Measurements from ENCODE around the gene CHI3L2. TPM values are rescaled to one million over a fixed set of nuclear protein-coding genes. Genes with fewer than 3 reads are reported as not detected.

The CHI3L2 gene
- total and polyA plus RNA-seq, 2 of the 13 experiments (the other 11 are each of a cell fraction or from before 2014, with no cell fraction given), result 0.46 to 1.7 TPM

DNA sequence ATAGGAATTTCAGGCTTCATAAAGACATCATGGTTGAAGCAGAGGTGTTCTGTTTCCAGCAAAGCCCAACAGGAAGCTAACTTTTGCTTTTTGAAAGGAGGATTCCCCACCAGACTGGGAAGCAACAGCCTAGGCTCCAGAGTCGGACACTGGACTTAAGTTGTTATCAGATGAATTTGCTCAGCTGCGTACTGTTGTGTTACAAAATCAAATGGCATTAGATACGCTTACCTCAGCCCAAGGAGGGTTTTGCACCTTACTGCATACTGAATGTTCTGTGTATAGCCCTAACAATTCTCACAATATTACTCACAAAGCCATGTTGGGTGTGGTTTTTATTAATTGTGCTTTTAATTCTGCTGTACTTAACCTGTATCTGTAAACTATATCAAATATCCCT, 62.6 kb downstream of the CHI3L2 start:
- Histone ChIP-seq H3K4me1 (ENCODE audit: insufficient read depth, low read length) (peaks cover 22% of the 10 kb centered on the region), H3K36me3 (replicated peaks in 1 of 2; ENCODE audit: control insufficient read depth in 1 of 2, insufficient read depth in 2 of 2, low read length in 2 of 2) (no peaks in the 10 kb centered on the region), H2AFZ (ENCODE audit: low read length) (no peak overlapping the region), H3K4me2 (ENCODE audit: low read depth, low read length) (no peak overlapping the region), H3K4me3 (replicated peaks in 1 of 3; ENCODE audit: insufficient read depth in 1 of 3, low read depth in 2 of 3, low read length in 3 of 3) (no peak overlapping the region), H3K9me3 (ENCODE audit: low read length) (no peaks in the 10 kb centered on the region), H3K79me2 (ENCODE audit: insufficient read depth, low read length) (no peaks in the 10 kb centered on the region), H3K9ac (ENCODE audit: insufficient read depth, low read depth, low read length) (no peak overlapping the region), H3K27me3 (ENCODE audit: control insufficient read depth in 1 of 2, insufficient read depth in 2 of 2, low read length in 2 of 2) (peaks cover 0 to 2% of the 10 kb centered on the region in 2 experiments; a peak in 1 of 5 replicates), H4K20me1 (ENCODE audit: insufficient read depth, low read length) (no peaks in the 10 kb centered on the region), H3K27ac (ENCODE audit: extremely low read length, insufficient read depth, low read length) (no peak overlapping the region)
- ATAC-seq (no peak), FAIRE-seq (no peak), DNase-seq (ENCODE audit: low spot score) (no peak)
- TF ChIP-seq, protein P1, sequence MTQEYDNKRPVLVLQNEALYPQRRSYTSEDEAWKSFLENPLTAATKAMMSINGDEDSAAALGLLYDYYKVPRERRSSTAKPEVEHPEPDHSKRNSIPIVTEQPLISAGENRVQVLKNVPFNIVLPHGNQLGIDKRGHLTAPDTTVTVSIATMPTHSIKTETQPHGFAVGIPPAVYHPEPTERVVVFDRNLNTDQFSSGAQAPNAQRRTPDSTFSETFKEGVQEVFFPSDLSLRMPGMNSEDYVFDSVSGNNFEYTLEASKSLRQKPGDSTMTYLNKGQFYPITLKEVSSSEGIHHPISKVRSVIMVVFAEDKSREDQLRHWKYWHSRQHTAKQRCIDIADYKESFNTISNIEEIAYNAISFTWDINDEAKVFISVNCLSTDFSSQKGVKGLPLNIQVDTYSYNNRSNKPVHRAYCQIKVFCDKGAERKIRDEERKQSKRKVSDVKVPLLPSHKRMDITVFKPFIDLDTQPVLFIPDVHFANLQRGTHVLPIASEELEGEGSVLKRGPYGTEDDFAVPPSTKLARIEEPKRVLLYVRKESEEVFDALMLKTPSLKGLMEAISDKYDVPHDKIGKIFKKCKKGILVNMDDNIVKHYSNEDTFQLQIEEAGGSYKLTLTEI (CRISPR knock-in tag; conservative IDR thresholded peaks at IDR 0.05), result no peak
- TF ChIP-seq ZNF558 (CRISPR knock-in tag; IDR thresholded peaks at IDR 0.05; ENCODE audit: borderline replicate concordance) (no peak), ZBTB8A (CRISPR knock-in tag; IDR thresholded peaks at IDR 0.05; ENCODE audit: borderline replicate concordance, low read depth) (no peak), EED (CRISPR knock-in tag; IDR thresholded peaks at IDR 0.05) (no peak), ZNF615 (CRISPR knock-in tag; IDR thresholded peaks at IDR 0.05; ENCODE audit: borderline replicate concordance) (no peak), SP5 (CRISPR knock-in tag; IDR thresholded peaks at IDR 0.05; ENCODE audit: borderline replicate concordance, low read depth) (no peak)
- CTCF ChIA-PET (ENCODE audit: low intra/inter-chr PET ratio, low total read pairs), result no interaction called here
- POLR2A ChIA-PET, result no interaction called here
- WGBS (ENCODE audit: low lambda C conversion rate), result 33% methylated on average over 2 of the region's 3 CpGs
- intact Hi-C loops (cut with micrococcal nuclease; ENCODE audit: unreplicated experiment) (no loop called here), in situ Hi-C loops (cut with HindIII; ENCODE audit: extremely low pct_ligation_motif_present, low pct_unique_long_range_greater_than_20kb) (no loop called here)
- BruUV-seq (replicated peaks), result no TSS peak

DNA sequence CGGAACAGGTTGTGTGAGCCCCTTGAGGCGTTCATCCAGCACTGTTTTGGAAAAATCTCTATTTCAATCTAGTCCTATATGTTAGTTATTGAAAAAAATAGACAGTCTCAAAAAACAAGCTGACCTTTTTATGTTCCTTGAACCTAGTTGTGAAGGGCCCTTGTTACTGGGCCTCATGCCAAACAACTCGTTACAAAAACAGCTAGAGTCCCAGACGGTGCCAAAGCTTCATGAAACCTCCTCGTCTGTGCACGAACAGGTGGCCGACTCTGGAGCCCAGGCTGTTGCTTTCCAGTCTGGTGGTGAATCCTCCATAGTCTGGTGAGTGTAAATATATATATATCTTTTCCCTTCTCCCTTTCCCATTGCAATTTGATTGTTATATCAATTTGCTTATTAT, 63.1 kb downstream of the CHI3L2 start, which contains the start of gene CHIA:
CHIA (plus strand) TSS at position 222 of the 400 bp plus-strand sequence. CDS start 19,617 bp downstream, outside the sequence.
- in situ Hi-C loops (cut with HindIII; ENCODE audit: extremely low pct_ligation_motif_present, low pct_unique_long_range_greater_than_20kb) (no loop called here), intact Hi-C loops (cut with micrococcal nuclease; ENCODE audit: unreplicated experiment) (no loop called here)
- no peak for ATAC-seq
- CTCF ChIA-PET (ENCODE audit: low intra/inter-chr PET ratio, low total read pairs), result no interaction called here
- Histone ChIP-seq H4K20me1 (ENCODE audit: insufficient read depth, low read length) (no peaks in the 10 kb centered on the region), H3K79me2 (ENCODE audit: insufficient read depth, low read length) (no peaks in the 10 kb centered on the region), H3K4me1 (ENCODE audit: insufficient read depth, low read length) (peaks cover 21% of the 10 kb centered on the region), H3K4me2 (ENCODE audit: low read depth, low read length) (no peak within 1 kb of the TSS), H3K9ac (ENCODE audit: insufficient read depth, low read depth, low read length) (no peak within 1 kb of the TSS), H3K9me3 (ENCODE audit: low read length) (no peaks in the 10 kb centered on the region), H3K4me3 (replicated peaks in 1 of 3; ENCODE audit: insufficient read depth in 1 of 3, low read depth in 2 of 3, low read length in 3 of 3) (no peak within 1 kb of the TSS), H3K27me3 (ENCODE audit: control insufficient read depth in 1 of 2, insufficient read depth in 2 of 2, low read length in 2 of 2) (peaks cover 0 to 2% of the 10 kb centered on the region in 2 experiments; a peak in 1 of 5 replicates), H2AFZ (ENCODE audit: low read length) (no peak within 1 kb of the TSS), H3K27ac (ENCODE audit: extremely low read length, insufficient read depth, low read length) (no peak within 1 kb of the TSS), H3K36me3 (replicated peaks in 1 of 2; ENCODE audit: control insufficient read depth in 1 of 2, insufficient read depth in 2 of 2, low read length in 2 of 2) (no peaks in the 10 kb centered on the region)
- POLR2A ChIA-PET, result no interaction called here
- 12% methylated on average over 7 of the region's 7 CpGs for WGBS (ENCODE audit: low lambda C conversion rate)
- BruUV-seq (replicated peaks), result no TSS peak
- FAIRE-seq, result no peak
- no peak for DNase-seq (ENCODE audit: low spot score)
- TF ChIP-seq EP300 (IDR thresholded peaks at IDR 0.05; ENCODE audit: low read depth in 2 of 2, low read length in 2 of 2) (no peak), EP300 (CRISPR knock-in tag; IDR thresholded peaks at IDR 0.05; ENCODE audit: borderline replicate concordance) (no peak), ZNF530 (CRISPR knock-in tag; IDR thresholded peaks at IDR 0.05; ENCODE audit: low read depth) (no peak), GLI4 (CRISPR knock-in tag; IDR thresholded peaks at IDR 0.05; ENCODE audit: borderline replicate concordance) (no peak), ZNF263 (CRISPR knock-in tag; IDR thresholded peaks at IDR 0.05) (no peak), ZBTB8A (CRISPR knock-in tag; IDR thresholded peaks at IDR 0.05; ENCODE audit: borderline replicate concordance, low read depth) (no peak)
- TF ChIP-seq, protein P2, sequence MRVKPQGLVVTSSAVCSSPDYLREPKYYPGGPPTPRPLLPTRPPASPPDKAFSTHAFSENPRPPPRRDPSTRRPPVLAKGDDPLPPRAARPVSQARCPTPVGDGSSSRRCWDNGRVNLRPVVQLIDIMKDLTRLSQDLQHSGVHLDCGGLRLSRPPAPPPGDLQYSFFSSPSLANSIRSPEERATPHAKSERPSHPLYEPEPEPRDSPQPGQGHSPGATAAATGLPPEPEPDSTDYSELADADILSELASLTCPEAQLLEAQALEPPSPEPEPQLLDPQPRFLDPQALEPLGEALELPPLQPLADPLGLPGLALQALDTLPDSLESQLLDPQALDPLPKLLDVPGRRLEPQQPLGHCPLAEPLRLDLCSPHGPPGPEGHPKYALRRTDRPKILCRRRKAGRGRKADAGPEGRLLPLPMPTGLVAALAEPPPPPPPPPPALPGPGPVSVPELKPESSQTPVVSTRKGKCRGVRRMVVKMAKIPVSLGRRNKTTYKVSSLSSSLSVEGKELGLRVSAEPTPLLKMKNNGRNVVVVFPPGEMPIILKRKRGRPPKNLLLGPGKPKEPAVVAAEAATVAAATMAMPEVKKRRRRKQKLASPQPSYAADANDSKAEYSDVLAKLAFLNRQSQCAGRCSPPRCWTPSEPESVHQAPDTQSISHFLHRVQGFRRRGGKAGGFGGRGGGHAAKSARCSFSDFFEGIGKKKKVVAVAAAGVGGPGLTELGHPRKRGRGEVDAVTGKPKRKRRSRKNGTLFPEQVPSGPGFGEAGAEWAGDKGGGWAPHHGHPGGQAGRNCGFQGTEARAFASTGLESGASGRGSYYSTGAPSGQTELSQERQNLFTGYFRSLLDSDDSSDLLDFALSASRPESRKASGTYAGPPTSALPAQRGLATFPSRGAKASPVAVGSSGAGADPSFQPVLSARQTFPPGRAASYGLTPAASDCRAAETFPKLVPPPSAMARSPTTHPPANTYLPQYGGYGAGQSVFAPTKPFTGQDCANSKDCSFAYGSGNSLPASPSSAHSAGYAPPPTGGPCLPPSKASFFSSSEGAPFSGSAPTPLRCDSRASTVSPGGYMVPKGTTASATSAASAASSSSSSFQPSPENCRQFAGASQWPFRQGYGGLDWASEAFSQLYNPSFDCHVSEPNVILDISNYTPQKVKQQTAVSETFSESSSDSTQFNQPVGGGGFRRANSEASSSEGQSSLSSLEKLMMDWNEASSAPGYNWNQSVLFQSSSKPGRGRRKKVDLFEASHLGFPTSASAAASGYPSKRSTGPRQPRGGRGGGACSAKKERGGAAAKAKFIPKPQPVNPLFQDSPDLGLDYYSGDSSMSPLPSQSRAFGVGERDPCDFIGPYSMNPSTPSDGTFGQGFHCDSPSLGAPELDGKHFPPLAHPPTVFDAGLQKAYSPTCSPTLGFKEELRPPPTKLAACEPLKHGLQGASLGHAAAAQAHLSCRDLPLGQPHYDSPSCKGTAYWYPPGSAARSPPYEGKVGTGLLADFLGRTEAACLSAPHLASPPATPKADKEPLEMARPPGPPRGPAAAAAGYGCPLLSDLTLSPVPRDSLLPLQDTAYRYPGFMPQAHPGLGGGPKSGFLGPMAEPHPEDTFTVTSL (CRISPR knock-in tag; IDR thresholded peaks at IDR 0.05; ENCODE audit: borderline replicate concordance), result no peak

Measured in HepG2 (cell line).